GM19372 (cell line): ENCODE data around the gene PNPLA3.

ENCODE experiments used
- ATAC-seq: cut with Tn5 transposase; IDR thresholded peaks from one replicate; pipeline ENCODE4 v1.9.1; 2021; ENCODE audit warnings: mild to moderate bottlenecking, low read depth, moderate library complexity; ENCODE audit not compliant: unreplicated experiment

The PNPLA3 gene

DNA sequence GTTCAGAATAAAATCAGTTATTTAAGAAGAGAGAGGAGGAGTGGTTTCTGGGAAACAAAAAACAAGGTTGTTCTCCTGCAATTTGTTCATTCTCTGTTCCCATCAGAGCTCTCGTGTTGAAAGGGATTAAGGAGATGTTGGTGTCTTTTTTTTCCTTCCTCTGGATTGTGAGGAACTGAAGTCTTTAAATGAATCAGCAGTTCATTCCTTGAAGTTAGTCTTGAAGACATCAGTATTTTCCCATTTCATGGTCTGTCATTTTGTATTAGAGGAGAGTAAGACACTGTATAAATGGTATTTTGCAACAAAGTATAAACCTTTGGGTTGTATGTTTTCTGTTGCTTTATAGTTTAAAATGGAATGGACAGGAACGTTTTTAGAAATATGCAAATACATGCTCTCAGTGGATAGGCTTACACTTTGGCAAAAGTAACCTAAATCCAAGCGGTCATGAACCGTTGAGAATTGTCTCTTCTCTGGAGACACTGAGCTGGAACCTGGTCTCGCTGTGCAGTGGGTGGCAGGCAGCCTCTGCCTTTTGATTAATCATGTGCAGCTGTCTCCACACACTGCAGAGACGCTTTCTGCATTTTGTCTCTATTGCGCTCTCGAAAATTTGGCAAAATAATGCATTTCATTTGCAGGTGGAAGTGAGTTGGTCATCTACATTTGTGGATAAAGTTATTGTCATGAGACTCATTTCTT lies 64.7 kb downstream of the PNPLA3 start:
- ATAC-seq, result no peak

DNA sequence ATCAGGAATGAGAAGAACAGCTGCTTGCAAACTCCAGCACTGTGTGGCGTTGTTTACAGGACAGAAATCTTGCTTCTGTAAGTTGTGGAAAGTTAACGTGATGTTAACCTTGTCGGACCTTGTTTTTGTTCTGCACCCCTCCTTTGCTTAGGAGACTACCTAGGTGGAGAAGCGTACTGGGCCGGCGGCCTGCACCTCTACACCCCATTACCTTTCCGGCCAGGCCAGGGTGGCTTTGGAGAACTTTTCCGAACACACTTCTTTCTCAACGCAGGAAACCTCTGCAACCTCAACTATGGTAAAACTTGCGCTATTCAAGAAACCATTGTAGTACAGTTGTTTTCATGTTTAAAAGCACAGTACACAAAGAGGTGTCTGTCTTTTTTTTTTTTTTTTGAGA lies 65.4 kb downstream of the PNPLA3 start:
- no peak for ATAC-seq

DNA sequence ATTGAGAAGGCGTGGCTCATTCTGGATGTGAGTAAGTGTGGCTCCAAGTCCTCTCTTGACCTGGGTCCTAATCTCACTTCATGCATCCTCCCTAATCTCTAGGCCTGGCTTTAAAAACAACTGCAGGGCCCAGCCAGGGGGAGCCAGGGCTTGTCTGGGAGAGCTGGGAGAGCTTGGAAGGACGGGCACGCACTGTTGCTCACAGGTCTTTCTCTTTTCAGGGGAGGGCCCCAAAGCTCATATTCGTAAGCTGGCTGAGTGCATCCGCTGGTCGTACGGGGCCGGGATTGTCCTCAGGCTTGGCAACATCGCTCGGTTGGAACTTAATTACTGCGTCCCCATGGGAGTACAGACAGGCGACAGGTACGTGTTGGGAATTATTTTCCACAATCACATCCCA lies 66.4 kb downstream of the PNPLA3 start:
- no peak for ATAC-seq

DNA sequence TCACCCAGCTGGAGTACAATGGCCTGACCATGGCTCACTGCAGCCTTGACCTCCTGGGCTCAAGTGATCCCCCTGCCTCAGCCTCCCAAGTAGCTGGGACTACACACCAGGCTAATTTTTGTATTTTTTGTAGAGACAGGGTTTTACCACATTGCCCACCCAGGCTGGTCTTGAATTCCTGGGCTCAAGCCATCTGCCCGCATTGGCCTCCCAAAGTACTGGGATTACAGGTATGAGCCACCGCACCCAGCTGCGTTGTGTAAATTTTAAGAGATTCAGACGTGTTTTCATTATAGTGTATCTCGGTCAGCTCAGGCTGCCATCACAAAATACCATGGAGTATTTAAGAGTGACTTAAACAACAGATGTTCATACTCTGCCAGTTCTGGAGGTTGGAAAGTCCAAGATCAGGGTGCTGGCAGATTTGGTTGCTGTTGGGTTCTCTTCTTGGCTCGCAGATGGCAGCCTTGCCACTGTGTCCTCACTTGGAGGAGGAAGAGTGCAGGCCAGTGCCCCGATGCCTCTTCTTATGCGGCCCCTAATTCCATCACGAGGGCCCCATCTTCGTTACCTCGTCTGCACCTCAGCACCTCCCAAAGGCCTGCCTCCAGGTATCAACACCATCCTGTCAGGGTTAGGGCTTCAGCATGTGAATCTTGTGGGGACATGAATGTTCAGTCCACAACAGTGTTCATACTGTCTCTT lies 67.9 kb downstream of the PNPLA3 start:
- no peak for ATAC-seq

DNA sequence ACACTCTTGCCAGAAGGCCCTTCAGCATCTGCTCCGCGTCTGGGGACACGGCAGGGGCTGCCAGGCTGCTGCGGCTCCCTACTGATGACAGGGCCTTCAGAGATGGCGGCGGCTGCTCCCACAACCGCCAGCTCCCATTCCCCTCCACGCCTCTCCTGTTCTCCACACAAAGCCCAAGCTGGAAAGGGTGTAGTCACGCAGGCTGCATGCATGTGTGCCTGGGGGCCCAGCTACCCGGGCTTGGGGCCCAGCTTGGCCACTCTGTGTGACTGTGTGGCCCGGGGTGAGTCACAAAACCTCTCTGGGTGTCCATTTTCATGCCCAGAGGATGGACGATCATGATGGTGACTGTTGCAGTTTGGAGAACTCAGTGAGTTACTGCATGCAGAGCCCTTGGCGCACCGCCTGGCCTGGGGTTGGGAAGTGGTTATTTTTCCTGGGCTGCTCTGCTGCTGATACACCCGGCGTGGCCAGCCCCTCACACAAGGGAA lies 68.8 kb downstream of the PNPLA3 start:
- ATAC-seq, result no peak

DNA sequence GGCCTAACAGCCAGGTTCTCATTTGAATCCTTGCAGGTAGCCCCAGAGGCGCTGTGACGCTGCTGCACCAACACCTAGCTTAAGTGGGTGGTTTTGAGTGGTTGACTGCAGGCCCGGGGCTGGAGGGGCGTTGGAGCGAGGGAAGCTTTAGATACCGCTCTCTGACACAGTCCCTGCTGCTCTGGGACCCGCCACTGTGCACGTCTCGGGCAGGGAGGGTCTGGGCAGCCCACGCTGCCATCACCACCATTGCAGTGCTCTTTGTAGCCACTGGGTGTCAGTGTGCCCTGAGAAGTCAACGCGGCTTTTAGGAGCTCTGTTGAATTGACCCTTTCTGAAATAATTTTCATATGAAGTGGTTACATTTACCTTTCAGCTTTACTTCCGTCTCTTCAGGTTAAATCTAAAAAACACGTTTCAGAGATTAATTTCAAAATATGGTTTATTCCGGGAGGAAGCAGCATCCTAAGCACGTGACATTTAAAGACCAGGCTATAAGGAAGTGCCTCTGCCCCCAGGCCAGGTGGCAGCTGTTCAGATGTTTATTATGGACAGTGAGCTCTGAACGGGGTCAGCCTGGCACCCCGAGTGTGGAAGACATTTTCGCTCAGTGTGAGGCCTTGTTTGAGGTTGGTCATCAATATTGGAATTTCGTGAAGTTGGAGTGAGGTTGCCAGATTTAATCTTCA lies 69.6 kb downstream of the PNPLA3 start:
- no peak for ATAC-seq

DNA sequence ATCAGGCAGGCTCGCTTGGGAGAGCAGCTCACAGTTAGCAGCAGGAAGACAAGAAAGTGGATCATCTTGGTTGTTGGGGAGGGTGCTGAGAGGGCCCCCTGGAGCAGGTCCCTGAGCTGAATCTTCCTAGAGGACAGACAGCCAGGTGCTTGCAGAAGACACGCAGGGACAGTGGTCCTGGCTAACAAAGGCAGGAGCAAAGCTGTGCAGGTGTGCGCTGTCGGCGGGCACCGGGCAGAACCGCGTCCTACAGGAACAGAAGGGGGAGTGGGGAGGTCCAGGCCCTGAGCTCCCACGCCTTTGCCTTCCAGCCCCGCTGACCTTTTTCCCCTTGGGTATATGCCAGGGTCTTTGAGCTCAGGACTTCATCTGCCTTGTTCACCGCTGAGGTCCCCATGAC lies 70.4 kb downstream of the PNPLA3 start:
- ATAC-seq, result no peak

DNA sequence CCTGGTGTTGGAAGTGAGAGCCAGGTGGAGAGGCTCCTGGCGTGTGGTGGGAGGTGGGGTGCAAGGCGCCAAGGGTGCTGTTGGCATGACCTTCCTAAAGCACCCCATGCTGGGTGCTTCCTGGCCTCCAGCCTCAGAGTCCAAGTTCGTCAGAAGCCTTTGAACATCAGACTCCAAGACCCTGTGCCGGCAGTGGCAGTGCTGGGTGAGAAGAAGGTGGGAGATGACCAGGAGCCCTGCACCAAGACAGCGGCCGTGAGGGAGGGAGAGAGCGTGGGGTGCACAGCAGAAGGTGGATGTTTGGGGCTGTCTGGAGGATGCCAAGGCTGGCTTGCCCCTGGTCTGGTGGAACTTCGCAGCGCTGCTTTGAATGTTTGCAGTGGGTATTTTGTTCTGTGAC lies 70.8 kb downstream of the PNPLA3 start:
- no peak for ATAC-seq

DNA sequence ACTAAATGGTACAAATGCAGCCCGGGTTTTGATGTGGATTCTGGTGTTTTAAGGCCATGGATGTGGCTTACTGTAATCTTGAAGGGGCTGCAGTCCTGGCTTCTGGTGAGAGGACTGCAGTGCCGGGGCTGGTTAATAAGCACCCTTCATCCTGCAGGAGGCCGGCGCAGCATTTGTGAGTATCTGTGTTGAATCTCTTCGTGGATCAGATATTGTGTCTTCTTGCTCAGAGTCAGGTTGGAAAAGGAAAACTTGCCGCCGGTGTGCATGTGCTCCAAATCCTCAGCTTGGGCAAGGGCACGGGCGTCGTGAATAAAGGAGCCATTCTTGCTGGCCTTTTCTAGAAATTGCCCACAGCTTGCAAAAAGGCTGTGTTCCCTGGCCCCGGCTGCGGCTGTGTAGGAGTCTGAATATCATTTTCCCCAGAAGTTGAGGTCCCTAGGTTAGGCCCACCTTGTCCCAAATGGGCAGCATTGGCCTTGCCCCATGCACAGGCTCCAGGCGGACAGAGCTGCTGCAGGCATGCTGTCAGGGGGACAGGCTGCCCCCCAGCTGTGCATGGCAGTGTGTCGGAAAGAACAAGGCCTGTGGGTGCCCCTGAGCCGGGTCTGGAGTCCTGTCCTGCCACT lies 71.6 kb downstream of the PNPLA3 start:
- ATAC-seq, result no peak

DNA sequence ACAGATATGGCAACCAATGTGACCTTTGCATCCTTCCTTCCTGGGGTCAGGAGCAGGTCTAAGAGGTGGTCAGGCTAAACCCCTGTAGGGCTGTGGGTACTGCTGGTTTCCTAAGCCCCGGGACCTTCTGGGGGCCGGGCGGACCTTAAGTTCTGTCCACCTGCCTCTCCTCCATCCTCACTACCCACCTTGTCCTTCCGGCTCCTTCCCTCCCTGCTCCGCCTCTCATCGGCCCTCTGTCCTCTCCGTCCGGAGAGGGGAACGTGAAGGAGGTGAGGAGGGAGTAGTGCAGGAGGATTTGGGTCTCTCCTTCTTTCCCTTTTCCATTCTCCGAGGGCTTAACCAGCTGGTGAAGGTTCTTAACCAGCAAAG lies 72.2 kb downstream of the PNPLA3 start:
- no peak for ATAC-seq

DNA sequence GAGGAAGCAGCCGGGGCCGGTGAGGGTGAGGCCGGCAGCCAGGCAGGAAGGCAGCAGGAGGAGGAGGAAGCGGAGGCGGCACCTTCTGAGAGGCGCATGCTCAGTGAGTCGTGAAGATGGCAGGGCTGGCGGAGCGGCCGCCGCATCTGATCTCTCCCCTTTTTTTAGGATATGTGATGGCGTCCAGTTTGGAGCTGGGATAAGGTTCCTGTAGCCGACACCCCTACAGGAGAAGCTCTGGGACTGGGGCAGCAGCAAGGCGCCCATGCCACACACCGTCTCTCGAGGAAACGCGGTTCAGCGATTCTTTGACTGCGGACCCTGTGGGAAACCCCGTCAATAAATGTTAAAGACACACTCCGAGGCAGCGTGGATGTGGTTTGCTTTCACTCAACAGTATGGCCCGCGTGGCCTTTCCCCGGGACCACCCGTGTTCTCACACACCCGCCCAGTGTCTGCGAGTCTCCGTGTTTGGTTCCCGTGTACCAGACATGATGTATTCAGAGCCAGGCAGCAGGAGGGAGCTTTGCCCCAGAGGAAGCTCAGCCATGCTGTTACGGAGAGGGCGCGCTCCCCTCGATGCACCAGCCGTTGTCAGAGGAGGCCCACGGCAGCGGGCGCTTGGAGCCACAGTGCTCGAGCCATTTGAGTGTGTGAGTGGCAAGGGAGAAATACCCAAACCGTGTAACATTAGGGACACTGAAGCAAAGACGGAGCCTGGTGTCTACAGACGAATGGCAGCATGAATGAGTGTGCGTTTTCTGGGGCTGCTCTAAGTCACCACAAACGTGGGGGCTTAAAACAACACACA lies 72.8 kb downstream of the PNPLA3 start:
- ATAC-seq, result no peak

DNA sequence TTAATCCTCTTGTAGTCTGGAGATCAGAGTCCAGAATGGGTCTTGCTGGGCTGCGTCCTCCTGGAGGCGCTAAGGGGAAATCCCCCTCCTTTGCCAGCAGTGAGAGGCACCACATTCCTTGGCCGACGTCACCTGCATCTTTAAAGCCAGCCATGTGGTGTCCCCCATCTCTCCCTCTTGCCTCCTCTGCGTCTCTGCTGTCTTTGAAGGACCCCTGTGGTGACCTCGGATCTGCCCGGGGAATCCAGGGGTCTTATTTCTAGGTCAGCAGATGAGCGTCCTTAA lies 73.3 kb downstream of the PNPLA3 start:
- no peak for ATAC-seq
